ENCODE data around the gene BIRC2. TPM values are rescaled to one million over a fixed set of nuclear protein-coding genes. Genes with fewer than 3 reads are reported as not detected.

The BIRC2 gene
- total and polyA plus RNA-seq, 9 of the 15 experiments (the other 6 are each of a cell fraction or from before 2014, with no cell fraction given) = 14.3 to 45.9 (median 20.7) TPM

- TF ChIP-seq MGA (IDR thresholded peaks at IDR 0.05) = peak; percentile 76
- TF ChIP-seq SMAD3 (CRISPR knock-in tag; conservative IDR thresholded peaks at IDR 0.05) = no peak
- TF ChIP-seq ZNF239 (CRISPR knock-in tag; IDR thresholded peaks at IDR 0.05) = no peak
- TF ChIP-seq ARID1B (IDR thresholded peaks at IDR 0.05) = no peak
- TF ChIP-seq PHB2 (IDR thresholded peaks at IDR 0.05; ENCODE audit: low read depth) = no peak
- TF ChIP-seq USF2 (CRISPR knock-in tag; IDR thresholded peaks at IDR 0.05) = no peak
- TF ChIP-seq PRDM10 (IDR thresholded peaks at IDR 0.05; ENCODE audit: partially characterized antibody) = peak; percentile 22
- 0 out of 2 replicates have a peak, but pooled peaks have one; percentile 8 for TF ChIP-seq TEAD4 (IDR thresholded peaks at IDR 0.05; ENCODE audit: low read length)
- no peak for TF ChIP-seq TEAD4 (CRISPR knock-in tag; IDR thresholded peaks at IDR 0.05; ENCODE audit: borderline replicate concordance)
- no peak for TF ChIP-seq ZNF274 (IDR thresholded peaks at IDR 0.05; ENCODE audit: borderline replicate concordance, low read depth, low read length)
- TF ChIP-seq ZBTB8A (IDR thresholded peaks at IDR 0.05; ENCODE audit: partially characterized antibody) = no peak
- TF ChIP-seq ZNF134 (CRISPR knock-in tag; conservative IDR thresholded peaks at IDR 0.05) = no peak
- no peak for TF ChIP-seq ELF2 (CRISPR knock-in tag; IDR thresholded peaks at IDR 0.05)
Observed at GRCh38 chr11:102384419-102385079, 37.5 kb downstream of the BIRC2 start (continued).

Measured in K562 (cell line).